Right atrium auricular region (tissue), 2 donors: Measurements from ENCODE around the gene BIN2. TPM values are rescaled to one million over a fixed set of nuclear protein-coding genes. Genes with fewer than 3 reads are reported as not detected.
"Not testable (repeated sequence)": the region's sequence is repeated elsewhere in the genome, so short reads cannot be mapped to it uniquely, and the experiment has no call there.

Source experiments
- DNase-seq: peaks from one replicate; pipeline ENCODE4 v3.0.0-alpha.2; 2019; ENCODE audit warnings: low spot score
- H3K27ac ChIP-seq, 2 donors: fragments of 200-600 bp; sonication (generic); 1 replicate in 1 of 2; 2 replicates in 1 of 2; pipeline ENCODE4 v1.5.1; 2016 to 2019
- H3K27me3 ChIP-seq, 2 donors: fragments of 200-600 bp; sonication (generic); one replicate each; pipeline versions ENCODE4 v1.5.1 to v1.6.0; 2017 to 2019
- H3K36me3 ChIP-seq: fragments of 200-600 bp; sonication (generic); one replicate; pipeline ENCODE4 v1.5.1; 2016
- H3K4me1 ChIP-seq, 2 donors: fragments of 200-600 bp; sonication (generic); one replicate each; pipeline versions ENCODE4 v1.5.1 to v1.6.0; 2017 to 2019
- H3K4me3 ChIP-seq, 2 donors: fragments of 200-600 bp; sonication (generic); 1 replicate in 1 of 2; 2 replicates in 1 of 2; pipeline ENCODE4 v1.5.1; 2017 to 2019; ENCODE audit warnings: mild to moderate bottlenecking in 1 of 2, moderate library complexity in 1 of 2
- H3K9me3 ChIP-seq, 2 donors: fragments of 200-600 bp; sonication (generic); one replicate each; pipeline ENCODE4 v1.5.1; 2019
- total RNA-seq, 2 donors: library from RNA; depleted of rRNA; stranded (reverse); fragments of >200 nt; gene quantifications; one replicate each; pipeline ENCODE4 v1.1.0, GENCODE V29; 2016
- TF ChIP-seq, protein P1 (sequence below), 2 donors: fragments of 200-600 bp; sonication (generic); IDR thresholded peaks; one replicate each; pipeline ENCODE4 v1.5.1; 2019; ENCODE audit warnings: antibody characterized with exemption in 2 of 2

The BIN2 gene
- total RNA-seq, 2 donors from 2014 or later = 2.1 to 4.6 TPM

DNA sequence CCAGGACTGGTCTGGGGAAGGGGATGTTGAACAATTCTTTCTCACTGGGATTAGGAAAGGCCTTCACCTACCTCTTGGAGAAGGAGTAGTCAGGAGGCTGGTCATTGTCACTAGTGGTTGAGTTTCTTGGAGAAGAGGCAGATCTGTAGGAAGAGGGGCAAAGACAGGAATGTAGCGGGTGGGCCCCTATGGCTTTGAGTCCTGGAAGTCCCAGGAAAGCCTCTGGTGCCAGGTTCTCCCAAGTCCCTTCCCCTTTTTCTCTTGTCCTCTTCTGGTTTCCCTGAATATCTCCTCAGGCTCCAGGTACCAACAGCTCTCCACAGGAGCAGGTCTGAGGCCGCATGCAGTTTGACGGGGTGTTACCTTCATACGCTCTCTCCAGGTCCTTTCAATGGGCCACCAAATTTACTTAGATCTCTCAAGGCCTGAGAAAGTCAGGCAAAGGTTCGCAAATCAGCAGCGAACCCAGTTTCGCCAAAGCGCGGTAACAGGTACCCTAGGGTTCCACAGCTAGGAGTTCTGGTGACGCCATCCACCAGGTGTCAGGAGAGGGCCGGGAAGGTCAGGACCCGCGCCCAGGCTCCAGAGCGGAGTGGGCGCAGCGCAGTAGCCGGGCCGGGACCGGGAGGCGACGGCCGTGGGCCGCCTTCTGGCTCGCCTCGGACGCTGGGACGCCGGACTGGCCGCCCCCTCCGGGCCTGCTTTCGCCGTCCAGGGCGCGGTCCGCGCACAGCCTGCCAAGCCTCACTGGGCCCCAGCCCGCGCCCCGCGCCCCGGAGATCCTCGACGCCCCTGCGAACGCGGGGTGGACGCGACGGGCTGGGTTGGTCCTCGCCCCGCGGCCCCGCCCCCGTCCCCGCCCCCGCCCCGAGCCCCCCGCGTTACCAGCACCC, 54.6 kb downstream of the BIN2 start:
- no peaks in the 10 kb centered on the region for H3K36me3 ChIP-seq
- H3K27me3 ChIP-seq = no peaks in the 10 kb centered on the region
- H3K4me1 ChIP-seq = no peaks in the 10 kb centered on the region
- H3K27ac ChIP-seq = peak overlapping the region; percentile 56 to 75
- H3K9me3 ChIP-seq = no peaks in the 10 kb centered on the region
- peak overlapping the region; percentile 66 to 73 for H3K4me3 ChIP-seq
- no peak for DNase-seq
- TF ChIP-seq, protein P1, sequence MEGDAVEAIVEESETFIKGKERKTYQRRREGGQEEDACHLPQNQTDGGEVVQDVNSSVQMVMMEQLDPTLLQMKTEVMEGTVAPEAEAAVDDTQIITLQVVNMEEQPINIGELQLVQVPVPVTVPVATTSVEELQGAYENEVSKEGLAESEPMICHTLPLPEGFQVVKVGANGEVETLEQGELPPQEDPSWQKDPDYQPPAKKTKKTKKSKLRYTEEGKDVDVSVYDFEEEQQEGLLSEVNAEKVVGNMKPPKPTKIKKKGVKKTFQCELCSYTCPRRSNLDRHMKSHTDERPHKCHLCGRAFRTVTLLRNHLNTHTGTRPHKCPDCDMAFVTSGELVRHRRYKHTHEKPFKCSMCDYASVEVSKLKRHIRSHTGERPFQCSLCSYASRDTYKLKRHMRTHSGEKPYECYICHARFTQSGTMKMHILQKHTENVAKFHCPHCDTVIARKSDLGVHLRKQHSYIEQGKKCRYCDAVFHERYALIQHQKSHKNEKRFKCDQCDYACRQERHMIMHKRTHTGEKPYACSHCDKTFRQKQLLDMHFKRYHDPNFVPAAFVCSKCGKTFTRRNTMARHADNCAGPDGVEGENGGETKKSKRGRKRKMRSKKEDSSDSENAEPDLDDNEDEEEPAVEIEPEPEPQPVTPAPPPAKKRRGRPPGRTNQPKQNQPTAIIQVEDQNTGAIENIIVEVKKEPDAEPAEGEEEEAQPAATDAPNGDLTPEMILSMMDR (IDR thresholded peaks at IDR 0.05) = peak in 1 of 2 donors; percentile 52

GRCh38 chr12:51265024-51265423, 59.0 kb downstream of the BIN2 start:
- H3K27ac ChIP-seq = no peak overlapping the region

DNA sequence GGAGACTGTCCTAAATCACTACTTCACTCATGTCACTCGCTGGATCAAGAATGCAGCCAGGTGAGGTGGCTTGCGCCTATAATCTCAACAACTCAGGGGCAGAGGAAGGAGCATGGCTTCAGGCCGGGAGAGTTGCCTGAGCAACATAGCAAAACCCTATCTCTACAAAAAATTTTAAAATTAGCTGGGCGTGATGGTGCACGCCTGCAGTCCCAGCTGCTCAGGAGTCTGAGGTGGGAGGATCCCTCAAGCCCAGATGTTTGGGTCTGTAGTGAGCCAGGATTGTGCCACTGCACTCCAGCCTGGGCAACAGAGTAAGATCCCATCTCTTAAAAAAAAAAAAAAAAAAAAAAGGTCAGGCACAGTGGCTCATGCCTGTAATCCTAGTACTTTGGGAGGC, 59.7 kb downstream of the BIN2 start:
- no peak overlapping the region for H3K27ac ChIP-seq
- TF ChIP-seq, protein P1 (IDR thresholded peaks at IDR 0.05) = no peak
- H3K4me1 ChIP-seq = no peaks in the 10 kb centered on the region
- H3K36me3 ChIP-seq = no peaks in the 10 kb centered on the region
- no peak overlapping the region for H3K4me3 ChIP-seq
- H3K9me3 ChIP-seq = no peaks in the 10 kb centered on the region
- no peak for DNase-seq
- H3K27me3 ChIP-seq = no peaks in the 10 kb centered on the region

More at GRCh38 chr12:51265024-51265423, 59.0 kb downstream of the BIN2 start:
- Histone ChIP-seq H3K9me3 (no peaks in the 10 kb centered on the region), H3K4me1 (no peaks in the 10 kb centered on the region), H3K36me3 (no peaks in the 10 kb centered on the region), H3K4me3 (no peak overlapping the region), H3K27me3 (no peaks in the 10 kb centered on the region)
- no peak for DNase-seq
- TF ChIP-seq, protein P1 (IDR thresholded peaks at IDR 0.05) = no peak

GRCh38 chr12:51263341-51263740, 60.6 kb downstream of the BIN2 start:
- Histone ChIP-seq H3K4me1 (no peaks in the 10 kb centered on the region), H3K27ac (no peak overlapping the region), H3K36me3 (no peaks in the 10 kb centered on the region), H3K27me3 (no peaks in the 10 kb centered on the region), H3K4me3 (no peak overlapping the region), H3K9me3 (no peaks in the 10 kb centered on the region)
- TF ChIP-seq, protein P1 (IDR thresholded peaks at IDR 0.05) = no peak
- no peak for DNase-seq

GRCh38 chr12:51262758-51263177, 61.2 kb downstream of the BIN2 start:
- H3K4me3 ChIP-seq = no peak overlapping the region
- TF ChIP-seq, protein P1 (IDR thresholded peaks at IDR 0.05) = no peak
- no peak for DNase-seq
- no peaks in the 10 kb centered on the region for H3K9me3 ChIP-seq
- no peak overlapping the region for H3K27ac ChIP-seq
- H3K4me1 ChIP-seq = no peaks in the 10 kb centered on the region
- no peaks in the 10 kb centered on the region for H3K27me3 ChIP-seq
- H3K36me3 ChIP-seq = no peaks in the 10 kb centered on the region

DNA sequence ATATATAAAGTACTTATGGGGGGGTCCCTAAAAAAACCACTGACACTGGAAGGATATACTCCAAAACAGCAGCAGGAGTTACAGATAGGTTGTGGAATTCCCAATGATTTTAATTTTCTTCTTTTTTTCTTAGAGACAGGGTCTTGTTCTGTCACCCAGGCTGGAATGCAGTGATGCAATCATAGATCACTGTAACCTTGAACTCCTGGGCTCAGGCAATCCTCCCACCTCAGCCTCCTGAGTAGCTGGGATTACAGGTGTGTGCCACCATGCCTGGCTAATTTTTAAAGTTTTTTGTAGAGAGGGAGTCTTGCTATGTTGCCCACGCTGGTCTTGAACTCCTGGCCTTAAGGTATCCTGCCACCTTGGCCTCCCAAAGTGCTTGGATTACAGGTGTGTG, 64.4 kb downstream of the BIN2 start:
- not testable (repeated sequence) for H3K9me3 ChIP-seq, H3K27ac ChIP-seq, H3K4me3 ChIP-seq, DNase-seq, H3K36me3 ChIP-seq, H3K27me3 ChIP-seq, H3K4me1 ChIP-seq
